Endothelial cell of hepatic sinusoid (primary cell): ENCODE measurements around the gene PRKRIP1.
"Not testable (repeated sequence)": the region's sequence is repeated elsewhere in the genome, so short reads cannot be mapped to it uniquely, and the experiment has no call there.

Experiments
- in situ Hi-C: cut with HindIII; loops from 2 replicates; pipeline ENCODE4 v1.10.0; 2017; ENCODE audit warnings: low sequenced_read_pairs

The PRKRIP1 gene

GRCh38 chr7:102455596-102455995 lies 59.4 kb downstream of the PRKRIP1 start:
- in situ Hi-C loops, result no loop called here

DNA sequence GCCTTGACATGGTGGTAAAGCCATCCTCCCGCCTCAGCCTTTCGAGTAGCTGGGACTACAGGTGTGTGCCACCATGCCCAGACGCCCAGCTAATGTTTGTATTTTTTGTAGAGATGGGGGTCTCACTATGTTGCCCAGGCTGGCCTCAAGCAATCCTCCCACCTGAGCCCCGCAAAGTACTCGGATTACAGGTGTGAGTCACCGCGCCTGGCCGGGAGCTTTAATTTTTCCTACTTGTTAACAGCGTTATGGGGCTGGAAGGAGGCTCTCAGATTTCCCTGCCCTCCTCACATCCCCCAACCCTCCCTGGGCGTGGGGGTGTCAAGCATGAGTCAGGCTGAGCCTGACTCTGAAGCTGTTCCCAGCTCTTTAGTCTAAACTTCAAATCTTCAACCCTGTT lies 60.2 kb downstream of the PRKRIP1 start:
- in situ Hi-C loops, result no loop called here

DNA sequence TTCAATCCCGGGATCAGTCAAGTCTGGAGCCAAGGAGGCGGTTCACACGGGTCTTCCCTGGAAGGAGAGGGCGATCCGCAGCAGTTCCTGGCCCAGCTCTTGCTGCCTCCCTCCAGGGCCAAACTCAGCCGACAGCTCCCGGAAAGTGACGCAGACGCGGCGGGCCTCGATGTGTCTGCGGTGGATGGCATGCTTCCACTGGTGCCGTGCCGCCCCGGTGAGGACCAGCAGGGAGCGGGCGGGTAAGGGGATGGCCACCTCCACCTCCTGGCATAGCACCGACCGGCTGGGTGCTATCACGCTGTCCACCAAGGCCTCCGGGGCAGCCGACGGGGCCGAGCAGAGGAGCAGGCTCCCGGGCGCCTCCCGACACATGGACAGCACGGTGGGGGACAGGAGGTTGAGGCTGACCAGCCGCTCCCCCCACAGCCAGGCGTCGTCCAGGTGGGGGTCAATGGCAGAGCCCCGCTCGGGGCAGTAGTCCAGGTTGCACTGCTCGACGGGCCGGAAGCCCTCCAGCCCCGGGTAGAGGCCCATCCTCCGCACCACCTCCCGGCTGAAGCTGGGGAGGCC lies 61.3 kb downstream of the PRKRIP1 start:
- in situ Hi-C loops, result no loop called here

DNA sequence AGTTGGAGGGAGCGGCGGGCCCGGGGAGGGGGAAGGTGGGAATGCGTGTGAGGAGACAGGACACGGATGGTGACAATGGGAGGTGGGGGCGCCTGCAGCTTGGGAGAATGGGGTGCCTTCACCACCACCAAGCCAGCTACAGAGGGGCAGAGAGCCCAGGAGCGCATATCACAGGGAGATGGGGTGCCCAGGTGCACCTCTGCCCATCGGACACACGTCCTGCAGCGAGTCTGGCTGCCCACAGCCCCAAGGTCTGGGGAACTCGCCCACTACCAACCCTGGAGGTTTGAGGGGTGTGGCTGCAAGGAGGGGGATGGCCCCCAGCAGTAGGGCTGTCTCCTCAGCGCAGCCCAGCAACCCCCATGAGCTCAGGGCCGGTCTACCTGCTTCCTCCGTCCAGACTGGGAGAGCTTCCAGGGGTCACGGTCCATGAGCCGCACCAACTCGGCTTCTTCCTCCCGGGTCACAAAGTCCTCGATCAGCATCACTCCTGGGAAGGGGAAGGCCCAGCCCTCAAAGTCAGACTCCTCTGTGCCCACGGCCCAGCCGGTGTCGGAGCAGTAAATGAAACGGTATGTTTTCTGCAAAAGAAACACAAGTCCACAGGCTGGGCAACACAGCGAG lies 63.2 kb downstream of the PRKRIP1 start:
- in situ Hi-C loops, result no loop called here

GRCh38 chr7:102460467-102460866 lies 64.3 kb downstream of the PRKRIP1 start:
- in situ Hi-C loops, result no loop called here

DNA sequence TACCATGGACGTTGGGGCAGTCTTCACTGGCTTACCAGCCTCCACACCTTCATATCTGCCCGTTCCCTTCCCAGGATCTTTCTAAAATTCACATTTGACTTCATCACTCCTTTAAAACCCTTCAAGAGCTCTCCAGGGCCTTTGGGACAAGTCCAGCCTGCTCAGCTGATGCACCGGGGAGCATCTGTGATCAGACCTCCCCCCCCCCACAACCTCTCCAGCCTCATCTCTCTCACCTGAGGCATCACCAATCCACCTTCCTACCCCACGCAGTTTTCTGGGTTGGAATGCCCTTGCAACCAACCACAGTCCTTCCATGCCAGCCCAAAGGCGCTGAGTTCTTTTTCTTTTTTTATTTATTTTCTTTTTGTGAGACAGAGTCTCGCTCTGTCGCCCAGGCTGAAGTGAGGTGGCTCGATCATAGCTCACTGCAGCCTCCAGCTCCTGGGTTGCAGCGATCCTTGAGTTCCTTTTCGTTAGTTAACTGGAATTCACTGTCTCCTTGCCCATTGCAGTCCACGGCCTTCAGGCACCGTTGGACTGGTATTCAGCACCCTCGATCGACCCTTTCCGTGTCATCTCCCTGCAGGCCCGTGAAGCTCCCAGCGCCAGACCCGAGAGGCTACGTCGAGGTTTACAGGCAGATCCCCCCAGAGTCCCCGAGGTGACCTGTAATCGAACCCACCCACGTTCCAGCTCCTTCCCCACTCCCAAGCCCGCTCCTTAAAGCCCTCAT lies 67.8 kb downstream of the PRKRIP1 start:
- in situ Hi-C loops, result no loop called here

- in situ Hi-C loops, result no loop called here
These were observed 68.6 kb downstream of the PRKRIP1 start, which contains the start of the genes ALKBH4 and LRWD1 for GRCh38 chr7:102464577-102465280. ALKBH4 (minus strand) TSS chr7:102464863; CDS start chr7:102464836, 27 bp downstream. LRWD1 (plus strand) TSS chr7:102464984; CDS start chr7:102465081, 97 bp downstream.

- in situ Hi-C loops, result no loop called here
These were observed 69.9 kb downstream of the PRKRIP1 start for GRCh38 chr7:102466097-102466496.

- in situ Hi-C loops, result no loop called here
These were observed 71.7 kb downstream of the PRKRIP1 start for GRCh38 chr7:102467581-102468477.

DNA sequence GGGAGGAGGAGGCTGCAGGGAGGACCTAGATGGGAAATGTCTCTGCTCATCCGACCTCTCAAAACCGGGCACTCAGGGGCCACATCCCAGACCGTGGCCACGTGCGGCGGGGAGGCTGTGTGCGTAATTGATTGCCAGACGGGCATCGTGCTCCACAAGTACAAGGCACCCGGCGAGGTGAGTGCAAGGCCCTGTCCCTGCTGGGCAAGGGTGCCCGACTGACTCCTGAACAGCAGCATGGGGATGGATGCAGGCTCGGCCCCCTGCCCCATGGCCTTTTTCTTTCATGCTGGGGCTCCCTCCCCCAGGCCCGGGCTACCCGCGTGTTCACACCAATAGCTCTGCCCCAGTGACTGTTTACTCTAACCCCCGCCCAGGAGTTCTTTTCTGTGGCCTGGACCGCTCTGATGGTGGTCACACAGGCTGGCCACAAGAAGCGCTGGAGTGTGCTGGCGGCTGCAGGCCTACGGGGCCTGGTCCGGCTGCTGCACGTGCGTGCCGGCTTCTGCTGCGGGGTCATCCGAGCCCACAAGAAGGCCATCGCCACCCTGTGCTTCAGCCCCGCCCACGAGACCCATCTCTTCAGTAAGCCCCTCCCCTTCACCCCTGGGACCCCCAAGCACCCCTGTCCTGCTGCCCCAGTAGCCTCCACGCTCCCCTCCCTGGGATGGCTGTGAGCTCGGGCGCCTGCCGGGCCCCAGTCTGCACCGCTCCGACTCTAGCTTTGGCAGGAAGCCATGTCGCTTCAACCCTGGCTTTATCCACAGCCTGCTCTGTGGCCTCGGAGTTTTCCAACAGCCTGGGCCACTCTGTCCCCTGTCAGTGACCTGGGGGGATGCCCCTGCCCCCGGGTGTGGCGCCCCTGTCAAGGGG lies 72.6 kb downstream of the PRKRIP1 start:
- in situ Hi-C loops, result no loop called here

DNA sequence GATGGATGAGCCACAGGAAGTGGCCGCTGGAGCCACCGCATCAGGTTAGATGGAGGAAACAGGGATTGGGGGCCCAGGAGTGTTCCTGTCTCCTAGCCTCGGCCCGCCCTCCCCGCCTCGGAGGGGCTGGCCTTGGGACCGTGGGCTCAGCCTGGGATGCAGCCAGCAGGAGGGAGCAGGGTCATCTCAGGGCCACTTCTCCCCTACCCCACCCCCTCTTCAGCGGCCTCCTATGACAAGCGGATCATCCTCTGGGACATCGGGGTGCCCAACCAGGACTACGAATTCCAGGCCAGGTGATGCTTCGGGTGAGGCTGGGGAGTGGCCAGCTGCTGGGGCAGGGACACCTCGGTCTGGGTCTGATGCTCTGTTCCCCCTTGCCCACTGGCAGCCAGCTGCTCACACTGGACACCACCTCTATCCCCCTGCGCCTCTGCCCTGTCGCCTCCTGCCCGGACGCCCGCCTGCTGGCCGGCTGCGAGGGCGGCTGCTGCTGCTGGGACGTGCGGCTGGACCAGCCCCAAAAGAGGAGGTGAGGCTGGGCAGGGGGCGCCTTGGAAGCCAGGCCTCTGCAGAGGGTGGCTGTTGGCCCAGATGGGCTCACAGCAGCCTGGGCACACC lies 73.3 kb downstream of the PRKRIP1 start:
- in situ Hi-C loops, result no loop called here

DNA sequence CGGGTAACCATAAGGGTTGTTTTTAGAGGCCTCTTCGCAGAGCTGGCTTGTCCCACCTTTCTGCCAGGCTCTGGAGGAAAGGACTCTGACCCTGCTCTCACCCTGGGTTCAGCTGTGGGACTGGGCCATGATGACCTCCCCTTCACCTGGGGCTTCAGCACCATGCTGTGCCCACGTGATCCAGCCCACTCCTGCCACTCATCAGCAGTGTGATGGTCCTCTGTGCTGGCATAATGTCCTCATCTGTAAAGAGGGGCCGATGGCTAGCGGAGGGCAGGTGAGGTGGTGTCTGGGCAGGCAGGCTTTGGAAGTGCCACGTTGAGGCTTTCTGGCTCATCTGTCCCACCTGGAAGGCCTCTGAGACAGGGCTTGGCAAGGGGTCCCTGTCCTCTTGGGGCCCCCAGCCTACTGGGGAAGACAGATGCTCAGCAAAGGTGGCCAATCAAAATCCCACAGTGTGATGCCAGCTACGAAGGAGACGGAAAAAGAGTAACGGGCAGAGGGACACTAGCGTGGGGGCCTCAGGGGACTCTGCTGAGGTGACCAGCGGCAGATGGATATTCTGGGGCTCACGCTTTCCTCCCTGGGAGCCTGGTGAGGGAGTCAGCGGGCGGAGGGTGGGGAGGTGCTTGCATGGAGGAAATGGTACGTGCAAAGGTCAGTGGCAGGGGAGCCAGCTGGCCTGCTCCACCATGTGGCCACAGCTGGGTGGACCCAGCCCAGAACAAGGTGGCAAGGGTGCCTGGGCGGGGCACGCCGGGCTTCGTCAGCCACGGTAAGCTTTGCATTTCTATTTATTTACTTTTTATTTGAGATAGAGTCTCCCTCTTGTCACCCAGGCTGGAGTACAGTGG lies 74.0 kb downstream of the PRKRIP1 start:
- in situ Hi-C loops, result no loop called here

DNA sequence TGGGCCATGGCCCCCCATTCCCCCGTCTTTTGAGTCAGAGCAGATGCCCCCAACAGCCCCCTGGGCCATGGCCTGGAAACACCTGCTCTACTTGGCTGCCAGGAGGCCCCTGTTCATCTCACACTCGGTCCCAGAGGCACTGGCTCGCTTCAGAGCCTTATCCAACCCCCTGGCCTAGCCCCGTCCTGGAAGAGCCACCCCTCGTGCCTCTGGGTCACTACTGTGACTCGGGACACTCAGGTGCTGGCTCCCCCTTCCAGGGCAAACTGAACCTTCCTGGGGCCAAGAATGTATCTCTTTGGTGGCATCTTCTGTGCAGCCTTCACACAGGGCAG lies 75.6 kb downstream of the PRKRIP1 start:
- in situ Hi-C loops, result no loop called here

- in situ Hi-C loops, result no loop called here
These were observed 76.2 kb downstream of the PRKRIP1 start for GRCh38 chr7:102472126-102473041.

GRCh38 chr7:102473271-102473991 lies 77.3 kb downstream of the PRKRIP1 start:
- in situ Hi-C loops, result no loop called here

- in situ Hi-C loops, result not testable (repeated sequence)
These were observed 78.0 kb downstream of the PRKRIP1 start for GRCh38 chr7:102474116-102474515.
